Loucy (cell line): ENCODE data around the gene FRMD4A.

Experiments
- EZH2phosphoT487 ChIP-seq: fragments of 200-600 bp; IDR thresholded peaks from 2 replicates; pipeline ENCODE4 v1.6.1; 2018; ENCODE audit warnings: antibody characterized with exemption, mild to moderate bottlenecking, moderate library complexity, borderline replicate concordance
- TF ChIP-seq, protein P1 (sequence below): fragments of 200-600 bp; sonication (generic); conservative IDR thresholded peaks from 2 replicates; pipeline ENCODE4 v1.5.1; 2014; ENCODE audit warnings: mild to moderate bottlenecking, antibody characterized with exemption, low read length

- TF ChIP-seq, protein P1, sequence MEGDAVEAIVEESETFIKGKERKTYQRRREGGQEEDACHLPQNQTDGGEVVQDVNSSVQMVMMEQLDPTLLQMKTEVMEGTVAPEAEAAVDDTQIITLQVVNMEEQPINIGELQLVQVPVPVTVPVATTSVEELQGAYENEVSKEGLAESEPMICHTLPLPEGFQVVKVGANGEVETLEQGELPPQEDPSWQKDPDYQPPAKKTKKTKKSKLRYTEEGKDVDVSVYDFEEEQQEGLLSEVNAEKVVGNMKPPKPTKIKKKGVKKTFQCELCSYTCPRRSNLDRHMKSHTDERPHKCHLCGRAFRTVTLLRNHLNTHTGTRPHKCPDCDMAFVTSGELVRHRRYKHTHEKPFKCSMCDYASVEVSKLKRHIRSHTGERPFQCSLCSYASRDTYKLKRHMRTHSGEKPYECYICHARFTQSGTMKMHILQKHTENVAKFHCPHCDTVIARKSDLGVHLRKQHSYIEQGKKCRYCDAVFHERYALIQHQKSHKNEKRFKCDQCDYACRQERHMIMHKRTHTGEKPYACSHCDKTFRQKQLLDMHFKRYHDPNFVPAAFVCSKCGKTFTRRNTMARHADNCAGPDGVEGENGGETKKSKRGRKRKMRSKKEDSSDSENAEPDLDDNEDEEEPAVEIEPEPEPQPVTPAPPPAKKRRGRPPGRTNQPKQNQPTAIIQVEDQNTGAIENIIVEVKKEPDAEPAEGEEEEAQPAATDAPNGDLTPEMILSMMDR, result no peak
- TF ChIP-seq EZH2phosphoT487, result no peak
Measured at GRCh38 chr10:14162061-14162460, 168.7 kb downstream of the FRMD4A start.
